BJ (cell line): ENCODE data around the gene LDLR. TPM values are rescaled to one million over a fixed set of nuclear protein-coding genes. Genes with fewer than 3 reads are reported as not detected.

Experiments used
- CTCF ChIA-PET: fragments of 350-600 bp; formaldehyde crosslinking; extraction: SDS; loops from one replicate; lab custom pipeline; 2021; ENCODE audit warnings: antibody characterized with exemption, inconsistent platforms; lab: Yijun Ruan, JAX
- POLR2A ChIA-PET: fragments of 300-600 bp; sonication (Branson Sonifier 250); formaldehyde crosslinking; extraction: SDS; loops from one replicate; lab custom pipeline; 2021; ENCODE audit warnings: antibody characterized with exemption; lab: Charles Lee
- DNase-seq: peaks from one replicate; pipeline ENCODE4 v3.0.0-alpha.2; 2011; ENCODE audit warnings: low read depth
- H3K27me3 ChIP-seq: 2 replicates; pipeline ENCODE4 v1.6.0; 2011; ENCODE audit warnings: low read length; ENCODE audit not compliant: control insufficient read depth, insufficient read depth
- H3K36me3 ChIP-seq: 2 replicates; pipeline ENCODE4 v1.5.1; 2011; ENCODE audit warnings: low read length; ENCODE audit not compliant: control insufficient read depth, insufficient read depth
- H3K4me3 ChIP-seq: 2 replicates; pipeline ENCODE4 v1.5.1; 2011; ENCODE audit warnings: low read depth, mild to moderate bottlenecking, control low read depth, low read length
- CTCF ChIP-seq: IDR thresholded peaks from 2 replicates; pipeline ENCODE4 v1.5.1; 2011; ENCODE audit warnings: low read depth, mild to moderate bottlenecking, control low read depth, inconsistent platforms, low read length, moderate library complexity; ENCODE audit not compliant: insufficient read depth
- polyA plus RNA-seq: library from polyadenylated mRNA; depleted of rRNA; stranded (reverse); fragments of >200 nt; gene quantifications from 2 replicates; pipeline ENCODE4 v1.2.3, GENCODE V29; 2011

LDLR gene
- polyA plus RNA-seq, 1 experiment: 60.0 TPM

GRCh38 chr19:11046605-11047354 lies 42.5 kb upstream of the LDLR start:
- Histone ChIP-seq H3K4me3 (no peak overlapping the region), H3K36me3 (peaks cover 18% of the 10 kb centered on the region), H3K27me3 (no peaks in the 10 kb centered on the region)
- DNase-seq: no peak
- TF ChIP-seq CTCF: no peak
- ChIA-PET CTCF (interaction anchor here (0.8 kb wide), 1 partner anchor 10 kb away, joined by 3 read pairs; no protein-coding TSS in a partner anchor), POLR2A (no interaction called here)

GRCh38 chr19:11047866-11048265 lies 41.4 kb upstream of the LDLR start:
- CTCF ChIA-PET: interaction anchor here (1.3 kb wide), 1 partner anchor 77 kb away, joined by 6 read pairs; no protein-coding TSS in a partner anchor

GRCh38 chr19:11050323-11051114 lies 38.7 kb upstream of the LDLR start:
- CTCF ChIA-PET: interaction anchor here (1.0 to 2.4 kb wide), 3 partner anchors 15 to 75 kb away, joined by 4 to 7 read pairs (median 5); no protein-coding TSS in a partner anchor

More at GRCh38 chr19:11047866-11048265, 41.4 kb upstream of the LDLR start:
- Histone ChIP-seq H3K36me3 (peaks cover 18% of the 10 kb centered on the region), H3K27me3 (no peaks in the 10 kb centered on the region), H3K4me3 (no peak overlapping the region)
- TF ChIP-seq CTCF: no peak
- DNase-seq: no peak
- POLR2A ChIA-PET: no interaction called here

GRCh38 chr19:11053817-11054195 lies 35.5 kb upstream of the LDLR start:
- no peak for DNase-seq
- ChIA-PET CTCF (interaction anchor here (0.9 kb wide), 1 partner anchor 18 kb away, joined by 3 read pairs; no protein-coding TSS in a partner anchor), POLR2A (no interaction called here)
- no peak for TF ChIP-seq CTCF
- Histone ChIP-seq H3K27me3 (no peaks in the 10 kb centered on the region), H3K36me3 (peaks cover 23% of the 10 kb centered on the region), H3K4me3 (no peak overlapping the region)

More at GRCh38 chr19:11050323-11051114, 38.7 kb upstream of the LDLR start:
- Histone ChIP-seq H3K36me3 (peaks cover 18% of the 10 kb centered on the region), H3K27me3 (no peaks in the 10 kb centered on the region), H3K4me3 (no peak overlapping the region)
- POLR2A ChIA-PET: no interaction called here
- no peak for TF ChIP-seq CTCF
- no peak for DNase-seq

GRCh38 chr19:11054200-11054599 lies 35.1 kb upstream of the LDLR start:
- ChIA-PET POLR2A (no interaction called here), CTCF (interaction anchor here (0.9 kb wide), 1 partner anchor 18 kb away, joined by 3 read pairs; no protein-coding TSS in a partner anchor)
- no peak for TF ChIP-seq CTCF
- no peak for DNase-seq
- no peaks in the 10 kb centered on the region for H3K27me3 ChIP-seq
- no peak overlapping the region for H3K4me3 ChIP-seq
- peaks cover 20% of the 10 kb centered on the region for H3K36me3 ChIP-seq
